Forelimb muscle (tissue), 1 donor: ENCODE measurements around the gene PPP1R12B. TPM values are rescaled to one million over a fixed set of nuclear protein-coding genes. Genes with fewer than 3 reads are reported as not detected.
"Not testable (repeated sequence)": the region's sequence is repeated elsewhere in the genome, so short reads cannot be mapped to it uniquely, and the experiment has no call there.

ENCODE experiments used
- DNase-seq: peaks from one replicate; pipeline ENCODE4 v3.0.0-alpha.2; 2013; ENCODE audit warnings: low read depth
- polyA plus RNA-seq: library from polyadenylated mRNA; unstranded; fragments of 120-200 nt; gene quantifications from one replicate; pipeline ENCODE4 v1.2.1, GENCODE V29; 2013; ENCODE audit not compliant: insufficient read length

PPP1R12B gene
- polyA plus RNA-seq, 1 donor, result 73.3 TPM

GRCh38 chr1:202405928-202406327 is 57.4 kb downstream of the PPP1R12B start:
- DNase-seq, result no peak

- DNase-seq, result not testable (repeated sequence)
Measured at GRCh38 chr1:202406896-202407295, 58.4 kb downstream of the PPP1R12B start.

GRCh38 chr1:202407378-202407777 is 58.9 kb downstream of the PPP1R12B start:
- DNase-seq, result not testable (repeated sequence)

- not testable (repeated sequence) for DNase-seq
Measured at GRCh38 chr1:202410251-202410650, 61.8 kb downstream of the PPP1R12B start.

GRCh38 chr1:202410854-202411357 is 62.4 kb downstream of the PPP1R12B start:
- DNase-seq, result not testable (repeated sequence)

- no peak for DNase-seq
Measured at GRCh38 chr1:202411422-202411821, 62.9 kb downstream of the PPP1R12B start.

- DNase-seq, result not testable (repeated sequence)
Measured at GRCh38 chr1:202412421-202412820, 63.9 kb downstream of the PPP1R12B start.

- no peak for DNase-seq
Measured at GRCh38 chr1:202416641-202417040, 68.1 kb downstream of the PPP1R12B start.

- DNase-seq, result not testable (repeated sequence)
Measured at GRCh38 chr1:202417141-202417540, 68.6 kb downstream of the PPP1R12B start.

GRCh38 chr1:202417762-202418201 is 69.3 kb downstream of the PPP1R12B start:
- not testable (repeated sequence) for DNase-seq

- not testable (repeated sequence) for DNase-seq
Measured at GRCh38 chr1:202419731-202420130, 71.2 kb downstream of the PPP1R12B start.

GRCh38 chr1:202420422-202421094 is 72.1 kb downstream of the PPP1R12B start:
- DNase-seq, result not testable (repeated sequence)

- not testable (repeated sequence) for DNase-seq
Measured at GRCh38 chr1:202422709-202423108, 74.2 kb downstream of the PPP1R12B start.

GRCh38 chr1:202424260-202424659 is 75.8 kb downstream of the PPP1R12B start:
- not testable (repeated sequence) for DNase-seq

- DNase-seq, result not testable (repeated sequence)
Measured at GRCh38 chr1:202430111-202430510, 81.6 kb downstream of the PPP1R12B start.

- not testable (repeated sequence) for DNase-seq
Measured at GRCh38 chr1:202432338-202432737, 83.8 kb downstream of the PPP1R12B start.

- DNase-seq, result no peak
Measured at GRCh38 chr1:202433155-202434043, 84.9 kb downstream of the PPP1R12B start.

- no peak for DNase-seq
Measured at GRCh38 chr1:202434059-202434458, 85.6 kb downstream of the PPP1R12B start.

- DNase-seq, result no peak
Measured at GRCh38 chr1:202438393-202439174, 90.1 kb downstream of the PPP1R12B start.

- DNase-seq, result no peak
Measured at GRCh38 chr1:202439308-202439707, 90.8 kb downstream of the PPP1R12B start.

GRCh38 chr1:202448140-202448539 is 99.6 kb downstream of the PPP1R12B start:
- DNase-seq, result not testable (repeated sequence)
